Right hindlimb (tissue), 1 donor: ENCODE measurements around the gene CALB2.
A peak's percentile ranks its signal among the peaks of the same experiment; 100 is the strongest.
"Not testable (repeated sequence)": the region's sequence is repeated elsewhere in the genome, so short reads cannot be mapped to it uniquely, and the experiment has no call there.

ENCODE experiments used
- DNase-seq: peaks from one replicate; pipeline ENCODE4 v3.0.0-alpha.2; 2018

CALB2 gene

GRCh38 chr16:71358464-71358998 lies at the start of gene CALB2:
TSS of gene CALB2 (plus strand) at chr16:71358723. CDS start at chr16:71358793, 70 bp downstream.
- DNase-seq: peak; percentile 64

DNA sequence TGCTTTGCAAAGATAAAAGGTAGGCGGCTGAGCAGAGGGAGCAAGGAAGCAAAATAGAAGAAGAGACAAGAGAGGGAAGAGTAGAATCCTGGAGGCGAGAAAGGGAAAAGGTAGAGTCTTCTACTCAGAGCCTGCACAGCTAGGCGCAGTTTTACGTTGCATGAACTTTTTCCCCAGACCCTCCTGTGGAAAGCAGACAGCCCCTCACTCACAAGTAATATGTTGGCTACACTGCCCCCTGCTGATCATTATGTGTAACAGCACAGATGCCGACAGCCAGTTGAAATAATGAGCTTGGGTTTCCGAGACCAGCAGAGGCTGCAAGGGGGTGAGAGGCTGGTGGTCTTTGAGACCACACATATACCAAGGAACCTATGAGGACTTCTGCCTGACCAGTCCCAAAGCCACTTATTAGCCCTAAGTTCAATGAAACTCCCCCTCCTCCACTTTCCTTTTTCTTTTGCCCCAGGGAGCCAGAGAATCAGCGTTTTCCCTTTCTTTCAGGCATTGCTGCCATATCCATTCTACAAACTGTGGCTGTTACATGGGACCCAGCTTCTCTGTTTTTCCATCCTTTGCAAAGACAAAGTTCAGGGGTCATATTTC lies 46.9 kb upstream of the CALB2 start:
- DNase-seq: peak; percentile 17

GRCh38 chr16:71313591-71313990 lies 44.9 kb upstream of the CALB2 start:
- DNase-seq: not testable (repeated sequence)

DNA sequence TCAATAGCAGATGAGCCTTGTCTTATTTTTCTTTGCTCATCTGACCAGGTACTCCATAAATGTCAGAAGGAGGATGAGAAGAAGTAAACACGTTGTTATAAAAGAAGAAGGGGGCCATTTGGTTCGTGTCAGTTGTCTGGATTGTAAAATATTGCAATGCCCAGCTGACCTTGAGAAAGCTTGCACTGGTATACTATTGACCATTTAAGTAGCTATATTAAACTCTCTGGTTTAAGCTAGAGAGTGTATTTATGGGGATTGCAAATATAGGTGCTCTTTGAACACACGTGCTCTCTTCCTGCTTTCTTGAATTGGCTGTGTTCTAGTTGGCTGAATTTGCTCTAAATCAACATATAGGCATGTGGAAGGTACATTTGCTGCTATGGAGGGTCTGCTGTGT lies 43.3 kb upstream of the CALB2 start:
- DNase-seq: no peak

- no peak for DNase-seq
Measured at GRCh38 chr16:71319999-71320398, 38.5 kb upstream of the CALB2 start.

DNA sequence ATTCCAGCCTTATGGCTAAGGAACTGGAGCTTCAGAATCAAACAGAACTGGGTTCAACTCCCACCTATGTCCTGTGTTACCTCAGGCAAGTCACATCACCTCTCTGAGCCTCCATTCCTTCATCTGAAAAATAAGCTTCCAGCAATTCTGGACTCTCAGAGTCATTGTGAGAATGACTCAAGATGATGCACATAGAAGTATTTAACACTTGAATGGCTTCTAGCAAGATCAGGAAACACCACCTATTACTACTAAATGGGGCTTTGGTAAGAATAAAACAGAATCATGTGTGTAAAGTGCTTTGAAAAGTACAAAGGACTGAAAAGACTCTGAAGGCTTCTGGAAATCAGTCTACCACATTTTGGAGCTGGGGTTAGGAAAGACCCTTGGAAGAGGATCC lies 30.8 kb upstream of the CALB2 start:
- no peak for DNase-seq

DNA sequence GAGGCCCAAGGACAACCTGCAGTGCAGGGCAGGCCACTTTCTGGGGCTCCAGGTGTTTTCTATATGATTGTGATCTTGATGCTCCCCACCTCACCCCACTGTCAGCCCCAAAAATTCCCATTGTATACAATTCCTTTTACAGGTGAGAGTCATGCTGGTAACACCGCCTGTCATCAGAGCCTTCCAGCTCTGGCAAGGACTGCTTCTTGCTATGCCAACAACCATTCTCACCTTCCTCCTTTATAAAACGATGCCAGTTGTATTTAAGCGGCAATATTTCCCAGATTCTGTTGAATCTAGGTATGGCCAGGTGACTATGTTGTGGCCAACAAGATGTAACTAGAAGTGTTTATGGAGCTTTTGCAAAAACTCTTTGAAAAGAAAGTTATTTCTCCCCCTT lies 30.4 kb upstream of the CALB2 start:
- DNase-seq: no peak

- DNase-seq: no peak
Measured at GRCh38 chr16:71337631-71338030, 20.9 kb upstream of the CALB2 start.

GRCh38 chr16:71338193-71338592 lies 20.3 kb upstream of the CALB2 start:
- DNase-seq: no peak

- DNase-seq: no peak
Measured at GRCh38 chr16:71338632-71339031, 19.9 kb upstream of the CALB2 start.

GRCh38 chr16:71339236-71340171 lies 19.0 kb upstream of the CALB2 start:
- DNase-seq: no peak

GRCh38 chr16:71340406-71340805 lies 18.1 kb upstream of the CALB2 start:
- DNase-seq: no peak

DNA sequence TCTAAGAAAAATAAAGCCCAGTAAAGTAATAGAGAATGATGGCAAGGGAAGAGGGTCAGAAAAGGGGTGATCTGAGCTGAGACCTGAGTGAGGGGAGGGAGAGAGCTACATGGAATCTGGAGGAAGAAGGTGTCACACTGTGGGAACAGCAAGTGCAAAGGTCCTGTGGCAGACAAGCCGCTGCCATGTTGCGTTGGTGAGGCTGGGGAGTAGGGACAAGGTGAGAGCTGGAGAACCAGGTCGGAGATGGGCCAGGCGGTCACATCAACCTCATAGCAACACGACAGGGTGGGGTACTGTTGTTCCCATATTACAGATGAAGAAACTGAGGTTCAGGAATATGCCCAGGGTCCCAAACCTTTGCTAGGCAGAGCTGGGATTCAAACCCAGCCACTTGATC lies 16.6 kb upstream of the CALB2 start:
- DNase-seq: no peak

- DNase-seq: no peak
Measured at GRCh38 chr16:71343078-71343477, 15.4 kb upstream of the CALB2 start.

DNA sequence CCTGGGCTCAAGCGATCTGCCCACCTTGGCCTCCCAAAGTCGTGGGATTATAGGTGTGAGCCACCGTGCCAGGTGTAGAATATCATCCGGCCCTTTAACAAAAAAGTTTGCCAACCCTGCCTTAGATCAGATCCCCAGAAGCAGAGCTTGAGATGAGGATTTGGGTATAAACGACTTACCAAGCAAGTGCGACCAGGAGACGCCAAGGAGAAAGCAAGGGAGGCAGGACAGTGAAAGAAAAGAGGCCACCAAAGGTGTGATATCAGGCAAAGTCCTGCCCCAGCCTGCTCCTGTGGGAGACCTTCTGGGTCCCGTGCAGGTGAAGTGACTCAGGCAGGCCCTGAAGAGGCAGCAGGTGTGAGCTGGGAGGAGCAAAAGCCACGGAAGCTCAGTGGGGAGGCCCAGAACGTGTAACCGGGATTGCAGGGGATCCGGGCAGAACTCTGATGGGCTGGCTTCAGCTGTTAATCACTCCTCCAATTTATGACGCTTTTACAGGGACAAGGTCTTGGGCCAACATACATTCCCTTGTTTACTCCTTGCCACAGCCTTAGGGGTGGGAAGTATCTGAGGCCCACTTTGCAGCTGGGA lies 14.1 kb upstream of the CALB2 start:
- DNase-seq: no peak

DNA sequence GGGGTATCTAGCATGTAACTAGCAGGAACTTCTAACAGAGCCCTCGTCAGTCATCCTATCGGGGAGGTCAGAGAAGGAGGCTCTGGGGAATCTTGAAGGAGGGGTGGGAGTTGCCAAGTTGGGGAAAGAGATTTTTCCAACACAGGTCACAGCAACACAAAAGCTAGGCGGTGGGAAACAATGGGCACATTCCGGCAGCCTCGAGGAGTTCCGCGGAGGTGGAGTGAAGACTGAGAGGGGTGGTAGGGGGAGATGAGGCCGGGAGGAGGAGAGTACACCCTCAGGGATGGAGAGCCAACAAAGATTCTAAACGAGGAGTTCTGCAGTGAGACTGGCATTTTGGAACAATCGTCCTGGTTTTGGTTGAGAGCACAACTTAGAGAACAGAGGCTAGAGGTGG lies 13.5 kb upstream of the CALB2 start:
- DNase-seq: no peak

GRCh38 chr16:71347146-71347545 lies 11.4 kb upstream of the CALB2 start:
- DNase-seq: no peak

DNA sequence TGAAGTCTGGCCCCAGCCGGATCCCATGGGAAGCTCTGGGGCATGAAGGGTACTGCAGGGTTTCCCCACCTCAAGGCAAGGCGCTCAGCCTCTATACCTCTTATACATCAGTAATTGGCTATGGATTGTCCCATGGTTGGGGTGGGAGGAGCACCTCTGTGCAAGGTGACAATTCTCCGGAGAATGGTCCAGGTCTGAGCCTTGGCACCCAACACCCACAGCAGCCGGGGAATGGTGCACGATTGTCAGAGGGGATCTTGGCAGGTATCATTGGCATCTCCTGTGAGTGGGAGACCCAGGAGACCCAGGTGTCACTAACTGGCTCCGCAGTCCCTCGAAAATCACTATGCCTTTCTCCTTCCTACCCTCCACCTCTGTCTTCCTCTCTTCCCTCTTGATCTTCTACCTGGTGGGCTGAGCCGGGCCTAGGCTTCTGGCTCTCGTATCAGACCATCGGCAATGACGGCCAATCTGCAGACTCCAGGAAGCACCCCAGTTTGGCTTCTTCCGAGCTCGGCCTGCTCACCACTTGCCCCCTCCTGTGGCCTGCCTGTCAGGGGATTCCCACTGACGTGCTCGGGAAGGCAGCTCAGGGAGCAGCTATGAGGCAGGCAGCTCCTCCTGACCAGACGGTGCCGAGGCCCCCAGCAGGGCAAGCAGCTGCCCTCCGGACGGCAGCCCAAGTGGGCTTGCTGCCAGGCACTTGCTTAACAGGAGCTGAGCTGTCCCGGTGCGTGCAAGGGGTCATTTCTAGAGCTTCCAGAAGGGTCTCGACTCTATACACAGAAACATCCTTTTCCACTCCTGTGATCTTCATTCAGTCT lies 10.0 kb upstream of the CALB2 start:
- DNase-seq: no peak

DNA sequence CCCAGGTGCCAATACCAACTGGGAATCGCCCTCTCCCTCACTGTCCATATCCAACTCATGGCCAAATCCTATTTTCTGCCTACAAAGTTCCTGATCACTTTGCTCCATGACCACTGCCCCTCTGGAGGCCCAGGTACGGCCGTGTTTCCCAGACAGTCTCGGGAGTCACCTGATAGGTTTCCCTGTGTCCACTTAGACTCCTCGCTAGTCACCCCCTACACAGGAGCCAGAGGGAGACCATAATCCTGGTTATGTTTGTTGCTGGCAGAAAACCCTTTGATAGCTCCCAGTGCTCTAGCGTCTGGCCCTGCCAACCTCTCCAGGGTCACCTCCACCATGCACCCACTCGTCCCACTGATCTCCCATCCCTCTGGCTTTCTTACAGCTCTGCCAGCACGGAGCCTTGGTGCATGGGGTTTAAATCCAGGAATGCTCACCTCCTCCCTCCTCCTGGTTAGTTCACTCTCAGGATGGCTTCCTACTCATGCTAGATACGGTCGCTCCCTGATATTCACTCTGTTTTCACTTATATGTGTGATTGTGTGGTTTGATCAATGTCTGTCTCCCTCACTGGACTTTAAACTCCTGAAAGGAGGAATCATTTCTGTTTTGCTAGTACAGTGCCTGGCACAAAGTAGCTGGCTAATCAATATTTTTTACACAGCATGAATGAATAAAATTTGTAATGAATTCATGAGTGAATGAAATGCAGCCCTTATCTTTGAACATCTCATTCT lies 7.5 kb upstream of the CALB2 start:
- DNase-seq: no peak

DNA sequence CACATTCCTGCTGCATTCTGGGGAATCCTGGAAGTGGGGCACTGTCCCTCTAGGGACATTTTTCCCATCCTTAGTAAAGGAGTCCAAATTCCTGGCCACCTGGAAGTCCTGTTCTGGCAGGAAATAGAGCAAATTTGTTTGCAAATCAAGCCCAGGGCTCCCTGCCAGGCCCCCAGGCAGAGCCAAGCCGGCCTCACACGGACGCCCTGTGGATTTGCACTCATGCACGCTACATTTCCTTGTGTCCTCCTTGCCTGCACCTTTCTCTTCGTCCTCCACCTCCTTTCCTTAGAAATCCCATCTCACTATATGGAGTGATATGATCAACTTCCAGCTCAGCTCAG lies 7.0 kb upstream of the CALB2 start:
- no peak for DNase-seq

- DNase-seq: no peak
Measured at GRCh38 chr16:71352466-71352865, 6.1 kb upstream of the CALB2 start.

GRCh38 chr16:71352963-71353460 lies 5.5 kb upstream of the CALB2 start:
- DNase-seq: no peak
